Umbilical cord (tissue), 2 donors: ENCODE measurements around the gene FAM89B. TPM values are rescaled to one million over a fixed set of nuclear protein-coding genes. Genes with fewer than 3 reads are reported as not detected.

ENCODE experiments used
- DNase-seq: peaks from one replicate; pipeline ENCODE4 v3.0.0-alpha.2; 2015; ENCODE audit warnings: low spot score
- total RNA-seq: library from RNA; depleted of rRNA; stranded (reverse); fragments of >200 nt; gene quantifications from one replicate; pipeline ENCODE4 v1.2.3, GENCODE V29; 2014; ENCODE audit warnings: low replicate concordance; ENCODE audit not compliant: insufficient read depth

FAM89B gene
- total RNA-seq, 1 donor from 2014 or later: 36.8 TPM

DNA sequence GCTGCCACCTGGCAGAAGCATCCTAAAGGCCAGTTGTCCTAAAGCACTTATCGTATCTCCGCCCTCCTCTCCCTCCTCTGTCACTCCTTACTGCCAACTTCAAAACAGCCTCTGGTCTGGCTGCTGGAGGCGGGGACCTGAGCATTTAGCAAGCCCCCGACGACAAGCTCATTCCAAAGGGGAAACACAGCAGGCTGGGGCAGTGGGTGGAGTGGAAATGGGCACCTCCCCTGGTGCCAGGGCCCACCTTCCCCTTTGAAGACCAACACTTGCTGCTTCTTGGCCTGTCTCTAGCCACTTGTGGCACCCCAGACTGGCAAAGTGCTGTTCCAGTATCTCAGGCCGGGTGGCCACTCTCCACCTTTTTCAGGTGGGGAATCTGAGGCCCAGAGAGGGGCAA, 38.1 kb downstream of the FAM89B start:
- no peak for DNase-seq

DNA sequence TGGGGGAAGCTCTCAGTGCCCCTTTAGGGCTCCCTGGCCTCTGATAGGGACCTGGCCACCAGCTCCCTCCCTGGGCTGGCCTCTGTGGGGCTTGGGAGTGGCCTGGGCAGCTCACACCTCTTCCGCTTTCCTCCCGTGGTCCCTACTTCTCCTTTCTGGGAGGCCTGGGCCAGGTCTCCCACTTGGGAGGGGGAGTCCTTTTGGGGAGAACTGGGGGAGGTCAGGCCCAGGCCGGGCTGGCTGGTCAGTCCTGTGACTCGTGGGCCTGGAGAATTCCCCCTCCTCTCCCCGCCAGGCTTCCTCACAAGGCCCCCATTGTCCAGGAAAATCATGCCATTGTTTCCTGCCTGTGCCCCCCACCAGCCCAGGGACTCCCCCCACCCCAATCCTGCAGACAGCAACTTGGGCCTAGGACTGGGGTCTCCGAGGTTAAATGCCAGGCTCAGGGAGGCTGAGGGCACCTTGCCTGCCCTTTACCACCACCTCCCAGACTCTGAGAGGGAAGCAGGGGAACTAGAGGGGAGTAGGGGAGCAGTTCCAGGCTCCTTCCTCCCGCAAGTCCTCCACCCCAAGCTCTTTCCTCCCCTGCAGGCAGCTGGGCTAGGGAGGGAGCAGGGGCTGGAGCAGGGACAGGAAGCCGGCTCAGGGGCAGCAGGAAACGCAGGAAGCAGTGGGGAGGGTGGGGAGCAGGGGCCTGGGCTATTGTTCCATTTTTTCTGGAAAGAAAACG, 38.9 kb downstream of the FAM89B start:
- peak; percentile 46 for DNase-seq

DNA sequence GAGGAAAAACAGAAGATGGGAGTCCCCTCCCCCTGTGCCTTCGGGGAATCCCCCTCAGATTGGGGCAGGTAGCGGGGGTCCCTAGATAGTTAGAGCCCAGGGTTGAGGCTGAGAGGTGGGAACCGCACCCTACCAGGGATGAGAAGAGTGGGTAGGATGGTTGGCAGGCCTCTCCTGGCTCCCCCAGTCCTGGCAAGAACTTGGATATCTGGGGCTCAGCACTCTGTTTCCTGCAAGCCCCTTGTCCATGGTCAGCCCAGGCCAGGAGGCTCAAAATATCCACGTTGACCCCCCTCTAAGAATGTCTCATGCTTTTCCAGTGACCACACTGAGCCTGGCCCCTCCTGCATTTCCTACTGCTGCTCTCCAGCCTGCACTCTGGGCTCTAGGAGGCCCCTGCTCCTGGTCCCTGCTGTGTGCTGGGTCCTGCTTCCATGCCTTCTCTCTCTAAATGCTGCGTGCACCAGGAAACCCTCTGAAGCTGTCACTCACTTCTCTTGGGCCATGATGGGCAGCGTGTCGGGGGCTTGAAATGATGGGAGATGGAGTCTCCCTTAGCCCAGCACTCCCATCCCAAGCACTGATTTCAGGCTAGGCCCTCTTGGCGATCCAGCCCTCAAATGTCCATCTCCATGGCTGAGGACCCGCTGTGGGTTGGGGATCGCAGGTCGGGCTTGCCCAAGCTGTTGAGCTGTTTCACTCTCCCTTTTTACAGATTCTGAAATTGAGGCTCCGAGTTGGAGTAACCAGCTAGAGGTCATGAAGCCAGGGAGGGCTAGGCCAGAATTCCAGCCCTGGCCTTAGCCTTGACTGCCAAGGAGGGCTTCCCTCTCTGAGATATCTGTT, 39.6 kb downstream of the FAM89B start:
- DNase-seq: no peak

DNA sequence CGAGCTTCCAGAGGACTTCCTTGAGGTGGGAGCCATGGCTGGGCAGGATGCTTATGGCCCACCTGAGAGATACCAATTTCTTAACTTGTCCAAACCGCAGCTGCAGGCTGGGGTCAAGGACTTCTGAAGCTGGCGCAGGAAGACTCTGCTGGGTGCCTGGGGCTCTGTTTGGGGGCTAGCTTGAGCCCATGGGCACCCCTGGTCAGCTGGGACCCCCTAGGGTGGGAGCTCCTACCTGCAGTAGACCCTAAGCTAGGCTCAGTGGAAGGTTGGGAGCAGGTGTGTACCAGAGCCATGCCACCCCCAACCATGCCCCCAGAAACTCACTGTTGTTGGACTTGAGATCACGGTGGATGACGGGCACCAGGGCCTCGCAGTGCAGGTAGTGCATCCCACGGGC, 40.4 kb downstream of the FAM89B start:
- DNase-seq: no peak

DNA sequence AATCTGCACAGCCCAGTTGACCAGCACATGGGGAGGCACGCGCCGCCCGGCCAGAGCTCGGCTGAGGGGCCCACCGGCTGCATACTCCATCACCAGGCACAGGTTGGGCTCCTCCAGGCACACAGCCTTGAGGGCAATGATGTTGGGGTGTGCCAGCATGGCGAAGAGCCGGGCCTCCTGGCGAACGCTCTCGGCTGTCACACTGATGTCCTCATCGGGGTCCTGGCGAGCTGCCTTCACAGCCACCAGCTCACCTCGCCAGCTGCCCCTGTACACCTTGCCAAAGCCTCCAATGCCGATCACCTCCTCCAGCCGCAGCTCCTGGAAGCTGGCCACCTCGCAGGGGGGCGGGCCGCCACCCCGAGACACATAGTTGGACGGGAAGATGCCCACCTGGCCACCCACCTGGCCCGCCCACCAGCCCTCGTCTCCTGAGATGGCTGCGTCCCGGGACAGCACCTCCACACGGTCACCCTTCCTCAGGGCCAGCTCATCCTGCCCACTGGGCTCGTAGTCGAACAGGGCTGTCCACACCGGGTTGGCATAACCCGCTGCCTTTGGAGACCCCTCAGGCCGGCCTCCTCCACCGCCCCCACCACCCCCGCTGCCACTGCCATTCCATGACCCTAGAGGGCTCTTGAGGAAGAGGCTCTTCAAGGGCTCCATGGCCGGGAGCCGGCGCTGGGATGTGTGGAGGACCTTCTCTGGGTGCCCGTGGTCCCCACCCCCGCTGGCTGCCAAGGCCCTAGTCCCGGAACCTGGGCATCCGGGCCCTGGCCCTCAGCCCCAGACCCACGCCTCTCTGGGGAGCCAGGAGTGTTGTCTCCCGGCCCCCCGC, 41.0 kb downstream of the FAM89B start:
- no peak for DNase-seq

DNA sequence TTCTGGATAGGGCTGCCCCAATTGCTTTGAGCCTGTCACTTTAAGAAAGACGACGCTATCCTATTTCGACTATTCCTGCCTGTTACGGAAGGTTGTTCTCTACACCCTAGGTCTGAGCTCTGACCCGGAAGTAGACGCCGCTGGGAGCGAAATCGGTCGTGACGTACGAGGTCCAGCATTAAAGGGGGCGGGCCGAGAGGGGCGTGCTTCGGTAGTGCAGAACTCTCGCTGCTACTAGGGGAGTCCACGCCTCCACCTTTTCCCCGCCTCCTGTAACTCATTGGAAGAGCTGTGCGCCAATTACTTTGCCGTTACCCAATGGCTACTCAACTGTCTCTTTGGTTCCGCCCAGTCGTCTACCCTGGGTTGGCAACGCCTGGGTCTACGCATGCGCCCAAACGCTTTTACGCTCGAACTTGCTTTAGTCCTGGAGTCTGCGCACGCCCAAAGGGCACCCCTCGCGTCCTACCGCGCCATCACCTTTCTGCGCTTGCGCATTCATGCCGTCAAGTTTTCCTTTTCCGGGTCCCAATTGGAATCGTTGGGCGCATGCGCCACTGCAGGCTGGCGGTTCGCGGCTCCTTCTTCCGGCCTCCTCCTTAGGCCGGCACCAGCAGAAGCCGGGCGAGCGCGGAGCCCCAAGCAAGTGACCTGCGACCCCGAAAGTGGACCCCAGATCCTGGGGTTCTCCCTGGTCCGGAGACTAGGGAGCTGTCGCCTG, 43.1 kb downstream of the FAM89B start, which contains the start of gene PCNX3:
Gene PCNX3, plus strand, starts transcription at position 548 of the 721 bp plus-strand sequence. CDS start 536 bp downstream, outside the sequence.
- peak; percentile 100 for DNase-seq

DNA sequence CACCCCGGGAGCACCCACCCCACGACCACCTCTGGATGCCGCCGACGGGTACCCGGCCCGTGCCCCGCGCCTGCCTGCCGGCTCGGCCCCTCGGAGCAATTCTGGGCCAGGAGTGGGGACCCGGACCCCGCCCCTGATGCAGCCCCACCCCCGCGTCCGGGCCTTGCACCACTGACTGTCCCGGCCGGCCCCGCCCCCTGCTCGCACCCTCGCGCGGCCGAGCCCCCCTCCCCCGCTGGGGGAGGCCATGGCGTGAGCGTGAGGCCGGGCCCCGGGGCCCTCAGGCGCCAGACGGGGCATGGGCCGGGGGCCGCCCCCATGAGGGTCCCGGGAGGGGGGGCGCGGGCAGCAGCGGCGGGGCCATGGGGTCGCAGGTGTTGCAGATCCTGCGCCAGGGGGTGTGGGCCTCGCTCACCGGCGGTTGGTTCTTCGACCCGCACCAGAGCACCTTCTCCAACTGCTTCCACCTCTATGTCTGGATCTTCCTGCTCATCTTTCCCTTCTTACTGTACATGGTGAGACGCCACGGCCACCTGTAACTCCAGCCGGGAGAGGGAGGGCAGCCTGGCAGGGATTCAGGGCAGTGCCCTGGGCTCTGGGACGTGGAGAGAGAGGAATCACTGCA, 43.7 kb downstream of the FAM89B start:
- DNase-seq: no peak

DNA sequence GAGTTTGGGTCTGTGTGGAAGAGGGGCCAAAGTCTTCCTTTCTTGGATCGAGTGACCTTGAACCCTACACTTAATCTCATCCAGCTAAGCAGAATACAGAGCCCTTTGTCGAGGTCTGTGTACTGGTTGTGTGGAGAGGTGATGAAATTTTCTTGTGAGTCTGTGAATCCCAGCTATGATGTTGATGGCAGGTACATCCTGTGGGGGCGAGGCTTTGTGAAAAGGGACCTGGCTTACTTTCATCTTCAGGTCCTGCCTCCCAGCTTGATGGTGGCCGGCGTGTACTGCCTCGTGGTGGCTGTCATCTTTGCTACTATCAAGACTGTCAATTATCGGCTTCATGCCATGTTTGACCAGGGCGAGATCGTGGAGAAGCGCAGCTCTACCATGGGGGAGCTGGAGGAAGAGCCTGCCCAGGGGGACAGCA, 44.2 kb downstream of the FAM89B start:
- no peak for DNase-seq

DNA sequence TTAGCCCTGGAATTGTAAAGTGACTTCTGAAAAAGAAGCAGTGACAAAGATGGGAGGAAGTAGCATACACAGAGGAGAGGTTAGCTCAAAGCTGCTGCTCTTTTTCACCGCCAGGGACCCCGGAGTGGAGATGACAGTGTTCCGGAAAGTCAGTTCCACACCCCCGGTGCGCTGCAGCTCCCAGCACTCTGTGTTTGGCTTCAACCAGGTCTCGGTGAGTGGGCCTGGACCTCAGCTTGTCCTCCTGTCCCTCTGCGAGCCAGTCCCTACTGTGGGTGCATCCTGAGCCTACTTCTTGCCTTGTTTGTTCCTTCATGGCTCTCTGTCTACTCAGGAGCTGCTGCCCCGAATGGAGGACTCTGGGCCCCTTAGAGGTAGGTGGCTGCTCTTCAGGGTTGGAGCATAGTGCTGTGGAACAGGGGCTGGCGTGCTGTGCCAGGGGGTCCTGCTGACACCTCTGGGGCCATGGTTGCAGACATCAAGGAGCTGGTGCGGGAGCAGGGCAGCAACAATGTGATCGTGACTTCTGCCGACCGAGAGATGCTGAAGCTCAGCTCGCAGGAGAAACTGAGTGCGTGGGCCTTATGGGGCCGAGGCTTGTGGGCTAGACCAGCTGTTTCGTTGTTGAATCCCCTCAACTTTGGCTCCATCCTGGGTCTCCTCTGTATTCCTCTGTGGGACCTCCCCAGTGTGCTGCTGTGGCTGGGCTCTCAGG, 45.0 kb downstream of the FAM89B start:
- no peak for DNase-seq

DNA sequence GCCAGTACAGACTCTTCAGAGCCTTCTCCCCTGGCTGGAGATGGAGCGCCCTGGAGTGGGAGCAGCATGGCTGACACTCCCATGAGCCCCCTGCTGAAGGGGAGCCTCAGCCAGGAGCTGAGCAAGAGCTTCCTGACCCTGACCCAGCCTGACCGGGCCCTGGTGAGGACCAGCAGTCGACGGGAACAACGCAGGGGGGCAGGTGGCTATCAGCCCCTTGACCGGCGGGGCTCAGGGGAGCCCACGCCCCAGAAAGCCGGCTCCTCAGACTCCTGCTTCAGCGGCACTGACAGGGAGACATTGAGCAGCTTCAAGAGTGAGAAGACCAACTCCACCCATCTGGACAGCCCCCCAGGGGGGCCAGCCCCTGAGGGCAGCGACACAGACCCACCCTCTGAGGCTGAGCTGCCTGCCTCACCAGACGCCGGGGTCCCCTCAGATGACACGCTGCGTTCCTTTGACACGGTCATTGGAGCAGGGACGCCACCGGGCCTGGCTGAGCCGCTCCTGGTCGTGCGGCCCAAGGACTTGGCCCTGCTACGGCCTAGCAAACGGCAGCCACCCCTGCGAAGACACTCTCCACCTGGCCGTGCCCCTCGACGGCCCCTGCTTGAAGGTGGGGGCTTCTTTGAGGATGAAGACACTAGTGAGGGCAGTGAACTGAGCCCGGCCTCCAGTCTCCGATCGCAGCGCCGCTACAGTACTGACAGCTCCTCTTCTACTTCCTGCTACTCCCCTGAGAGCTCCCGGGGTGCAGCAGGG, 45.8 kb downstream of the FAM89B start:
- no peak for DNase-seq

DNA sequence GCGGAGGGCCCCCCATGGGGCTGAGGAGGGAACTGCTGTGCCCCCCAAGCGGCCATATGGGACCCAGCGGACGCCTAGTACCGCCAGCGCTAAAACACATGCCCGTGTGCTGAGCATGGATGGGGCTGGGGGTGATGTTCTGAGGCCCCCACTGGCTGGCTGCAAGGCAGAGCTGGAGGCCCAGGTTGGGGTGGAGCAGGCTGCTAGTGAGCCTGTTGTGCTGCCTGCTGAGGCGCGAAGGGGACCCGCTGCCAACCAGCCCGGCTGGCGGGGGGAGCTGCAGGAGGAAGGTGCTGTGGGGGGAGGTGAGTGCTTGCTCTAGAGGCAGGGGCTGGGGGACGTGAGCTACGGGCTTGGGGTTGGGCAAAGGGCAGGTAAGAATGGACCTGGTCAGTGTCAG, 46.4 kb downstream of the FAM89B start:
- no peak for DNase-seq

DNA sequence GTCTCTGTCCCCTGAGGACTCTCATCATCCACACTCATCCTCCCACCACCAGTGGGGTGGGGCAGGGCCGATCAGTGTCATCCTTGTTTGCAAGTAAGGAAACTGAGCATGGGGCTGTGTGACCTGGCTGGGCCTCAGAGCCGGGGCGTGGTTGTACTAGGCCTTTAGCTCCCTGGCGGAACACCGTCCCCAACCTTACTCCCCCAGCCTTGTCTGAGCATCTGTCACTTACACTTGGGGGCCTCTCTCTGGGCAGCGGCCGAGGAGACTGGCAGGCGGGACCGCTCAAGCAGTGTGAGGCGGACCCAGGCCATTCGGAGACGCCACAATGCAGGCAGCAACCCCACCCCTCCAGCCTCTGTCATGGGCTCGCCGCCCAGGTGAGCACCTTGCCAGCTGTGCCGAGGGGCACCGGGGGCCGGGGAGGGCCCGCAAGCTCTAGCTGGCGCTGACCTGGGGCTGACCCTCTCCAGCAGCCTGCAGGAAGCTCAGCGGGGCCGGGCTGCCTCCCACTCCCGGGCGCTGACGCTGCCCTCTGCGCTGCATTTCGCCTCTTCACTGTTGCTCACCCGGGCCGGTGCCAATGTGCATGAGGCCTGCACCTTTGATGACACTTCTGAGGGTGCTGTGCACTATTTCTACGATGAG, 47.1 kb downstream of the FAM89B start:
- DNase-seq: no peak

DNA sequence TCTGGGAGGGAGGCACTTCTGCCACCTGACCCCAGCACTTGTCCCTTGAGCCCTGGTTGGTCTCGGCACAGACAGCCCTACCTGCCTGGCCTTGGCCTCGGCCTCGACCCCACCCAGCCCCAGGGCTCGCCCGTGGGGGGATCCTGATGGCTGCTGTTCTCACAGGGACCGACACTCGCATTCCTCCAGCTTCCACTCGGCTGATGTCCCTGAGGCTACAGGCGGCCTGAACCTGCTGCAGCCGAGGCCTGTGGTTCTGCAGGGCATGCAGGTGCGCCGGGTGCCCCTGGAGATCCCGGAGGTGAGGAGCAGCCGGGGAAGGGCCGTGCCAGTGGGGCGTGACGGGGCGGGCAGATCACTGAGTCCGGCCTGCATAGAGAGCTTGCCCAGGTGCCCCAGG, 48.3 kb downstream of the FAM89B start:
- no peak for DNase-seq

DNA sequence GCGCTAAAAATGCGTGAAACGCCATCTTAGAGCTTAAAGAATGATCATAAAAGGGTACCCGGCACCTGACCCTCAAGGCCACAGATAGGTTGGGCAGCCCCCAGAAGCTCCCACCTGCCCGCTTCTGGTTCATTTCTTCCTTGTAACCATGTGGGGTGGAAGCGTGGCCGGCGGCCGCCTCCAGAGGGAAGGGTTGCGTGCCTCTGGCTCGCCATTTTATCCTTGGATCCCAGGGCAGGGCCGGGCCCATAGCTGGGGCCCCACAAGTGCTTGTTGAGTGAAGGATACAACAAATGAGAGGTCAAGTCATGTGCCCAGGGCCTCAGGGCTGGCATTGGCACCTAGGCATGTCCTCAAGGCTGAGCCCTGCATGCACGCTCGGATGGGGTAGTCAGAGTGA, 49.1 kb downstream of the FAM89B start:
- DNase-seq: no peak

DNA sequence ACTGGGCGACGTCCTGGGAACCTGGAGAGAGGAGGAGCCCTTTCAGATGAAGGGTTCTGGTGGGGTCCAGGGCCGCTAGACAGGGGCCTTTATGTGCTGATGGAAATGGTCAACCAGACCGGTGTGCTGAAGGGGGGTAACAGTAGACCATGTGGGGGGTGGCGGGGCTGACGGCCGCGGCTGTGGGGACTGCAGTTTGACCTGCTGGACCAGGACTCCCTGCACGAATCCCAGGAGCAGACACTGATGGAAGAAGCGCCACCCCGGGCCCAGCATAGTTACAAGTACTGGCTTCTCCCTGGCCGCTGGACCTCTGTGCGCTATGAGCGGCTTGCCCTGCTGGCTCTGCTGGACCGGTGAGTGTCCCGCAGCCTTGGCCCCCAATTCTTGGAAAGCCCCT, 49.7 kb downstream of the FAM89B start:
- no peak for DNase-seq

DNA sequence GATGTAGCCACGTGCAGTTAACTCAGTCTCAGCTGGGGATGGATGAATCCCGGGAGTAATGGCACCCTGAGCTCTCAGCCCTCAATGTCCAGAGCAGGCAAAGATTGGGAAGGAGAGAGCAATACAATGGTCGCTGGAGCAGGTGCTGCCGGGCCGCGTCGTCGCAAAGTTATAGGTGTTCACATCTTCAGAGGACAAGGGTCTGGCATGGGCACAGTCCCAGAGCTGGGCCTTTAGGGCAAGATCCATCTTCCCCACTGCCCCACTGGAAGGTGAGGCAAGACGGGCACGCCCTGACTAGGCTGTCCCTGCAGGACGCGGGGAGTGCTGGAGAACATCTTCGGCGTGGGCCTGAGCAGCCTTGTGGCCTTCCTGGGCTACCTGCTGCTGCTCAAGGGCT, 50.8 kb downstream of the FAM89B start:
- DNase-seq: no peak
